IMR-90 (cell line): ENCODE results near the gene RPS3A. TPM values are rescaled to one million over a fixed set of nuclear protein-coding genes. Genes with fewer than 3 reads are reported as not detected.

Experiments used
- ATAC-seq: fragments of 200-7000 bp; cut with Tn5 transposase; 2 replicates; pipeline ENCODE4 v1.9.1; 2020; ENCODE audit warnings: low read depth, mild to moderate bottlenecking, moderate library complexity
- BruUV-seq: library from RNA; stranded (reverse); fragments of 400-500 nt; replicated peaks from 2 replicates; lab custom pipeline; 2021; lab: Mats Ljungman, UMichigan
- CTCF ChIA-PET: fragments of 300-600 bp; formaldehyde crosslinking; extraction: SDS; loops from one replicate; lab custom pipeline; 2021; ENCODE audit warnings: antibody characterized with exemption; lab: Yijun Ruan, JAX
- POLR2A ChIA-PET: fragments of 300-600 bp; sonication (Branson Sonifier 250); formaldehyde crosslinking; loops from one replicate; lab custom pipeline; 2022; ENCODE audit warnings: antibody characterized with exemption; ENCODE audit not compliant: unreplicated experiment; lab: Charles Lee
- DNase-seq: peaks from one replicate; pipeline ENCODE4 v3.0.0; 2013
- H2AFZ ChIP-seq: replicated peaks from 2 replicates; pipeline ENCODE3; 2013; ENCODE audit warnings: low read length, mild to moderate bottlenecking; ENCODE audit not compliant: poor library complexity
- H2AK5ac ChIP-seq: 2 replicates; pipeline ENCODE4 v1.6.1; 2013; ENCODE audit warnings: low read depth, low read length, inconsistent platforms
- H2AK9ac ChIP-seq: replicated peaks from 2 replicates; pipeline ENCODE3; 2013; ENCODE audit warnings: mild to moderate bottlenecking, low read depth, low read length, moderate library complexity; ENCODE audit not compliant: poor library complexity
- H2BK120ac ChIP-seq: 2 replicates; pipeline ENCODE4 v1.6.1; 2013; ENCODE audit warnings: low read depth, low read length, inconsistent platforms
- H2BK15ac ChIP-seq: 3 replicates; pipeline ENCODE4 v1.6.1; 2013; ENCODE audit warnings: low read depth, low read length, inconsistent platforms
- H2BK20ac ChIP-seq: 2 replicates; pipeline ENCODE4 v1.6.1; 2013; ENCODE audit warnings: low read depth, mild to moderate bottlenecking, inconsistent platforms, low read length, moderate library complexity
- H2BK5ac ChIP-seq: 2 replicates; pipeline ENCODE4 v1.6.1; 2013; ENCODE audit warnings: mild to moderate bottlenecking, low read depth, low read length, inconsistent platforms; ENCODE audit not compliant: poor library complexity, severe bottlenecking
- H3K14ac ChIP-seq: replicated peaks from 2 replicates; pipeline ENCODE4 v1.6.1; 2013; ENCODE audit warnings: low read depth, low read length, inconsistent platforms
- H3K18ac ChIP-seq: 2 replicates; pipeline ENCODE4 v1.6.1; 2013; ENCODE audit warnings: low read depth, low read length, control low read depth
- H3K23ac ChIP-seq: 2 replicates; pipeline ENCODE4 v1.6.1; 2013; ENCODE audit warnings: low read depth, low read length, inconsistent platforms
- H3K27ac ChIP-seq: 2 replicates; pipeline ENCODE4 v1.5.1; 2013; ENCODE audit warnings: mild to moderate bottlenecking, control low read depth, low read length; ENCODE audit not compliant: insufficient read depth
- H3K27me3 ChIP-seq: 2 replicates; pipeline ENCODE4 v1.6.1; 2013; ENCODE audit warnings: low read length; ENCODE audit not compliant: control insufficient read depth, insufficient read depth
- H3K36me3 ChIP-seq: 2 replicates; pipeline ENCODE4 v1.6.1; 2013; ENCODE audit warnings: low read length, mixed read lengths; ENCODE audit not compliant: control insufficient read depth, insufficient read depth
- H3K4ac ChIP-seq: 2 replicates; pipeline ENCODE4 v1.6.1; 2013; ENCODE audit warnings: low read depth, low read length, inconsistent platforms
- H3K4me1 ChIP-seq: 2 replicates; pipeline ENCODE4 v1.6.1; 2013; ENCODE audit warnings: low read length, mixed read lengths; ENCODE audit not compliant: control insufficient read depth, insufficient read depth
- H3K4me2 ChIP-seq: 2 replicates; pipeline ENCODE4 v1.6.1; 2013; ENCODE audit warnings: low read depth, mild to moderate bottlenecking, control low read depth, low read length, moderate library complexity
- H3K4me3 ChIP-seq: 2 replicates; pipeline ENCODE4 v1.5.1; 2013; ENCODE audit warnings: low read depth, mild to moderate bottlenecking, control low read depth, low read length, moderate library complexity; ENCODE audit not compliant: insufficient read depth
- H3K56ac ChIP-seq: 2 replicates; pipeline ENCODE4 v1.6.1; 2013; ENCODE audit warnings: low read length, inconsistent platforms; ENCODE audit not compliant: insufficient read depth; ENCODE audit errors: extremely low read depth
- H3K79me1 ChIP-seq, 2 experiments: 2 replicates each; pipeline ENCODE4 v1.6.1; 2013; ENCODE audit warnings: low read length in 2 of 2, inconsistent platforms in 1 of 2, low read depth in 1 of 2
- H3K9ac ChIP-seq: 2 replicates; pipeline ENCODE4 v1.6.1; 2013; ENCODE audit warnings: low read depth, low read length, control low read depth
- H3K9me1 ChIP-seq: 2 replicates; pipeline ENCODE4 v1.6.1; 2013; ENCODE audit warnings: low read length, inconsistent platforms; ENCODE audit not compliant: insufficient read depth
- H3K9me3 ChIP-seq: 2 replicates; pipeline ENCODE4 v1.6.1; 2013; ENCODE audit warnings: low read length; ENCODE audit not compliant: control insufficient read depth, insufficient read depth
- H4K20me1 ChIP-seq: 2 replicates; pipeline ENCODE4 v1.6.1; 2013; ENCODE audit warnings: low read length, inconsistent platforms; ENCODE audit not compliant: insufficient read depth
- H4K5ac ChIP-seq: 2 replicates; pipeline ENCODE4 v1.6.1; 2013; ENCODE audit warnings: mild to moderate bottlenecking, low read depth, low read length, control low read depth
- H4K8ac ChIP-seq, 2 experiments: 2 replicates each; pipeline ENCODE4 v1.6.1; 2013; ENCODE audit warnings: low read depth in 2 of 2, low read length in 2 of 2, control low read depth in 1 of 2, inconsistent platforms in 1 of 2
- H4K91ac ChIP-seq: 2 replicates; pipeline ENCODE4 v1.6.1; 2013; ENCODE audit warnings: low read depth, low read length, inconsistent platforms; ENCODE audit not compliant: insufficient read depth
- CEBPB ChIP-seq: IDR thresholded peaks from 2 replicates; pipeline ENCODE4 v1.6.1; 2012; ENCODE audit warnings: low read depth, low read length, improper control_type of control experiment
- ELK1 ChIP-seq: fragments of 150-350 bp; IDR thresholded peaks from 2 replicates; pipeline ENCODE4 v1.6.1; 2016; ENCODE audit warnings: low read depth, mild to moderate bottlenecking, low read length, moderate library complexity, borderline replicate concordance
- FOS ChIP-seq: fragments of 150-350 bp; IDR thresholded peaks from 2 replicates; pipeline ENCODE4 v1.6.1; 2016; ENCODE audit warnings: low read depth, low read length
- MAFK ChIP-seq: IDR thresholded peaks from 2 replicates; pipeline ENCODE4 v1.6.1; 2012; ENCODE audit warnings: low read depth, low read length, improper control_type of control experiment
- MAZ ChIP-seq: IDR thresholded peaks from 2 replicates; pipeline ENCODE4 v1.6.1; 2012; ENCODE audit warnings: low read depth, mild to moderate bottlenecking, low read length, improper control_type of control experiment, moderate library complexity, borderline replicate concordance
- MXI1 ChIP-seq: IDR thresholded peaks from 2 replicates; pipeline ENCODE4 v1.6.1; 2012; ENCODE audit warnings: low read depth, mild to moderate bottlenecking, low read length, moderate library complexity, borderline replicate concordance
- NFE2L2 ChIP-seq: fragments of 150-350 bp; IDR thresholded peaks from 2 replicates; pipeline ENCODE4 v1.6.1; 2016; ENCODE audit warnings: low read depth, mild to moderate bottlenecking, low read length
- RAD21 ChIP-seq: IDR thresholded peaks from 2 replicates; pipeline ENCODE4 v1.6.1; 2012; ENCODE audit warnings: low read length, improper control_type of control experiment
- RCOR1 ChIP-seq: IDR thresholded peaks from 2 replicates; pipeline ENCODE4 v1.6.1; 2012; ENCODE audit warnings: mild to moderate bottlenecking, low read length, improper control_type of control experiment; ENCODE audit not compliant: insufficient replicate concordance
- SMC3 ChIP-seq: fragments of 150-350 bp; IDR thresholded peaks from 2 replicates; pipeline ENCODE4 v1.6.1; 2016; ENCODE audit warnings: low read depth, mild to moderate bottlenecking, antibody characterized with exemption, low read length, moderate library complexity
- WGBS, 2 experiments: methylation state at CpG; one replicate each; pipeline versions ENCODE4 v1.1.5 to v1.1.7; 2013; ENCODE audit warnings: missing lambda C conversion rate in 2 of 2; ENCODE audit not compliant: insufficient read length in 1 of 2; ENCODE audit errors: extremely low coverage in 2 of 2; 5-methylcytosine and 5-hydroxymethylcytosine counted together
- dilution Hi-C: fragments of 300-500 bp; cut with HindIII; formaldehyde crosslinking; loops from one replicate; pipeline ENCODE4 v1.14.3; 2018; ENCODE audit warnings: low sequenced_read_pairs; ENCODE audit not compliant: unreplicated experiment
- in situ Hi-C: fragments of 300-500 bp; cut with MboI; formaldehyde crosslinking; loops from 3 replicates; pipeline ENCODE4 v1.14.3; 2019; ENCODE audit warnings: low sequenced_read_pairs, inconsistent platforms, mixed read lengths
- intact Hi-C: fragments of 100-400 bp; cut with micrococcal nuclease; formaldehyde crosslinking; loops from 2 replicates; pipeline ENCODE4 v1.10.0; 2022
- polyA plus RNA-seq, 3 experiments: library from polyadenylated mRNA; depleted of rRNA; stranded (reverse); fragments of >200 nt; gene quantifications; 2 replicates each; pipeline ENCODE4 v1.2.3, GENCODE V29; 2012; ENCODE audit warnings: low replicate concordance in 1 of 3
- total RNA-seq: library from RNA; depleted of rRNA; stranded (reverse); fragments of >200 nt; gene quantifications from 2 replicates; pipeline ENCODE4 v1.2.3, GENCODE V29; 2012

The RPS3A gene
- total and polyA plus RNA-seq, 2 of the 4 experiments (the other 2 are of a cell fraction), result 1,618 to 1,729 TPM

GRCh38 chr4:151052785-151053184, 46.6 kb upstream of the RPS3A start (continued):
- no peak for TF ChIP-seq ELK1
- TF ChIP-seq MXI1, result no peak

- BruUV-seq, result no TSS peak
- H4K20me1 ChIP-seq, result no peaks in the 10 kb centered on the region
- 0 out of 2 replicates have a peak, but pooled peaks cover 2% of the 10 kb centered on the region for H3K4me1 ChIP-seq
- no peak overlapping the region for H2AK5ac ChIP-seq
- H3K27ac ChIP-seq, result no peak overlapping the region
- dilution Hi-C loops (no loop called here), in situ Hi-C loops (no loop called here), intact Hi-C loops (no loop called here)
- H3K9me1 ChIP-seq, result no peaks in the 10 kb centered on the region
- H3K18ac ChIP-seq, result no peak overlapping the region
- ATAC-seq (peak; percentile 44), DNase-seq (no peak)
- H3K27me3 ChIP-seq, result no peaks in the 10 kb centered on the region
- TF ChIP-seq MAZ (no peak), MAFK (no peak), ELK1 (no peak), RAD21 (no peak), SMC3 (no peak), CEBPB (no peak), MXI1 (no peak), FOS (no peak), RCOR1 (no peak), NFE2L2 (no peak)
- no peak overlapping the region for H3K4me3 ChIP-seq
- no peak overlapping the region for H3K23ac ChIP-seq
- no peak overlapping the region for H4K5ac ChIP-seq
- H4K91ac ChIP-seq, result no peak overlapping the region
- no peak overlapping the region for H2BK5ac ChIP-seq
- H3K56ac ChIP-seq, result no peak overlapping the region
- H3K4me2 ChIP-seq, result no peak overlapping the region
- ChIA-PET POLR2A (no interaction called here), CTCF (no interaction called here)
- H3K36me3 ChIP-seq, result no peaks in the 10 kb centered on the region
- no peak overlapping the region for H4K8ac ChIP-seq
- H3K14ac ChIP-seq, result no peak overlapping the region
- H3K79me1 ChIP-seq, result no peaks in the 10 kb centered on the region
- no peak overlapping the region for H2AK9ac ChIP-seq
- no peak overlapping the region for H2BK20ac ChIP-seq
- no peak overlapping the region for H2BK15ac ChIP-seq
- H2AFZ ChIP-seq, result no peak overlapping the region
- H2BK120ac ChIP-seq, result no peak overlapping the region
- no CpG with 5 or more reads among the region's 1 CpG for WGBS, 2 experiments
- no peak overlapping the region for H3K4ac ChIP-seq
- no peak overlapping the region for H3K9ac ChIP-seq
- no peaks in the 10 kb centered on the region for H3K9me3 ChIP-seq
These were observed 43.9 kb upstream of the RPS3A start for GRCh38 chr4:151055539-151055938.
